Measurements from ENCODE around the gene IL12A.

IL12A gene

DNA sequence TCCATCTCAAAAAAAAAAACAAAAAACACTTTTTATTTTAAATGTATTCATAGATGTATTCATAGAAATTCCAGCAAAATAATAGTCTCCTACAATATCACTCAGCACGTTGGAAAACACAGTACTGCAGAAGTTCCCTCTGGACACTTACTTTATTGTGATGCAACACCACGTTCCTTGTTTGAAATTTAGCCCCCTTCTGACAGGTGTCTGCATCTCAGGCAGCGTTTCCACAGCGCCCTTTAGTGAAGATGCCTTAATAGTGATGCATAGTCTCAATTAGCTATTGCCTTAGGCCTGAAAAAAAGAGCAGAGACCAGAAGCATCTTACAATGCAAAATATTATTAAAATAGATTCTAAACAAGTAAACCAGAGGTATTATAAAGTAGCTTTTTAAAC is 20.3 kb downstream of the IL12A start:
- in situ Hi-C loops (cut with HindIII; ENCODE audit: low sequenced_read_pairs), result no loop called here
- TF ChIP-seq CTCF (IDR thresholded peaks at IDR 0.05; ENCODE audit: low read depth, low read length), result no peak
- no peak overlapping the region for H3K4me3 ChIP-seq (ENCODE audit: low read depth, low read length)
- no peak for DNase-seq (ENCODE audit: low read depth, low spot score)

DNA sequence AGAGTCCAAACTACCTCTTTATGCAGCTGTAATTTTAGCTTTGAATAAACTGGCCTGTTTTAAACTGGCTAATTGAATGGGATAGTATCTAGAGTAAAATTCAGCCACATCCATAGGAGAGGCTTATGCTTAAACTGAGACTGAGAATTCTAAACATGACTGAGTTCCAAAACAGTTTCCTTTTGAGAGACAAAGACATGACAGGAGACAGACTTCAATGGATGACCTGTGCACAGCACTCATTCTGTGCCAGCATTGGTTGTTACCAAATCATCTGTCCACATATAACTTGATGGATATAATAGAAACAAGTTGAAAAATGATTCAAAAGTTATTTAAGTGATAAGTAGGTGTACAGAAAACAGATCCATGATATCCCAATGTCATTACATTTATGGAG is 20.9 kb downstream of the IL12A start:
- in situ Hi-C loops (cut with HindIII; ENCODE audit: low sequenced_read_pairs), result no loop called here
- no peak for DNase-seq (ENCODE audit: low read depth, low spot score)
- H3K4me3 ChIP-seq (ENCODE audit: low read depth, low read length), result no peak overlapping the region
- TF ChIP-seq CTCF (IDR thresholded peaks at IDR 0.05; ENCODE audit: low read depth, low read length), result no peak

- no peak for DNase-seq (ENCODE audit: low read depth, low spot score)
- TF ChIP-seq CTCF (IDR thresholded peaks at IDR 0.05; ENCODE audit: low read depth, low read length), result no peak
- H3K4me3 ChIP-seq (ENCODE audit: low read depth, low read length), result no peak overlapping the region
- in situ Hi-C loops (cut with HindIII; ENCODE audit: low sequenced_read_pairs), result no loop called here
These were observed 21.9 kb downstream of the IL12A start for GRCh38 chr3:160010578-160010977.

DNA sequence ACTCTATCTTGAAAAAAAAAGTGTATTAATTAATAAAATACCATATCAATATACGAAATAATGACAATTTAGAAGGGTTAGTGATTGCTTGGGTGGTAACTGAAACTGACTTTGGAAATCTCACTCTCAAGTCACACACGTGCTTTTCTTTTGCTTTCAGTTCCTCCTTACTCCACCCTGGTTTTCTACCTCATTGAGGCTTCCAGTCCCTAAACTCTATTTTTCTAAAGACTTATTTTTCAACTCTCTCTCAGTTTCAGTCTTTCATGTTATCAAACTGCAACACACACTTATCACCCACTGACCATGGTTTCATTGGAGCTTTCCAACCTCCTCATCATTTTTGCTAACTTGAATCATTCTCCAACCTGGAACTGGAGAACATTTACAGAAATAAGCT is 23.5 kb downstream of the IL12A start:
- TF ChIP-seq CTCF (IDR thresholded peaks at IDR 0.05; ENCODE audit: low read depth, low read length), result no peak
- in situ Hi-C loops (cut with HindIII; ENCODE audit: low sequenced_read_pairs), result no loop called here
- DNase-seq (ENCODE audit: low read depth, low spot score), result no peak
- no peak overlapping the region for H3K4me3 ChIP-seq (ENCODE audit: low read depth, low read length)

DNA sequence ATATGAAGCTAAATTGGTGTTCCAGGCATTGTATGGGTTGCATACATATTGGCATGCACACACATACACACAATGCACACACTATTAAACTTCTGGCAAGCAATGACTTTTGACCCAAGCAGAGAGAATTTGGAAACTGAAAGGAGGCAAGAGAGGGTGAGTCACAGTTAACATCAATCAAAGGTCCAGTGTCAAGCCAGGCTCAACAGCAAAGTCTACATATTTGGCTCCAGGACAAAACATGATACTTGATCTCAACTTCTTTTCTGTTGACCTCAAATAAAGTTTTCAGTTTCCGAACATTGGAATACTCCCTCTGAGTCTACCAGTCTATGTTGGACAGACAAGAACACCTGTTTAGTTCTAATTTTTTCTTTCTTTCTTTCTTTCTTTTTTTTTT is 28.3 kb downstream of the IL12A start:
- in situ Hi-C loops (cut with HindIII; ENCODE audit: low sequenced_read_pairs), result no loop called here
- TF ChIP-seq CTCF (IDR thresholded peaks at IDR 0.05; ENCODE audit: low read depth, low read length), result no peak
- peak; percentile 55 for DNase-seq (ENCODE audit: low read depth, low spot score)
- no peak overlapping the region for H3K4me3 ChIP-seq (ENCODE audit: low read depth, low read length)

GRCh38 chr3:160018959-160019358 is 30.3 kb downstream of the IL12A start:
- no peak for TF ChIP-seq CTCF (IDR thresholded peaks at IDR 0.05; ENCODE audit: low read depth, low read length)
- DNase-seq (ENCODE audit: low read depth, low spot score), result no peak
- in situ Hi-C loops (cut with HindIII; ENCODE audit: low sequenced_read_pairs), result no loop called here
- H3K4me3 ChIP-seq (ENCODE audit: low read depth, low read length), result no peak overlapping the region
